GM19372 (cell line): Measurements from ENCODE around the gene GPR18.
"Not testable (repeated sequence)": the region's sequence is repeated elsewhere in the genome, so short reads cannot be mapped to it uniquely, and the experiment has no call there.

ENCODE experiments used
- ATAC-seq: cut with Tn5 transposase; IDR thresholded peaks from one replicate; pipeline ENCODE4 v1.9.1; 2021; ENCODE audit warnings: mild to moderate bottlenecking, low read depth, moderate library complexity; ENCODE audit not compliant: unreplicated experiment

The GPR18 gene

GRCh38 chr13:99237981-99238662 is 20.1 kb downstream of the GPR18 start:
- ATAC-seq, result peak; percentile 67

DNA sequence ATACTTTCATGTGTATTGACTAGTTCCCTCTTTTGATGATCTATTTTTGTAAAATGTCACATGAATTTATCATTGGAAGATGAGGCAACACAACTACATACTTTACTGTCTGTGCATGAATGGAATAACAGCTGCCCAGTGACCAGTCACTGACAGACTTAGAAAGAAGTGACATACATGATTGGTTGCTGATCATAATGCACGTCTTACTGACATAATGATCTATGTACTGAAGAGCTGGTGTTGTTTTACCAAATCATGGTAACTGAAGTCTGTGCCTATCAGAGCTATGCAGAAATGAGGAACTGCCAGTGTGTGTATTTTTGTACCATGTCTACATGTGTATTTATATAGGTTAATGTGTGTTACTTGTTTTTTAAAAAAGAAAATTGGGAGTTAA is 26.5 kb downstream of the GPR18 start:
- no peak for ATAC-seq

GRCh38 chr13:99230991-99231390 is 27.2 kb downstream of the GPR18 start:
- ATAC-seq, result no peak

GRCh38 chr13:99230588-99230987 is 27.6 kb downstream of the GPR18 start:
- not testable (repeated sequence) for ATAC-seq

- peak; percentile 87 for ATAC-seq
Measured at GRCh38 chr13:99228737-99229691, 29.2 kb downstream of the GPR18 start.

DNA sequence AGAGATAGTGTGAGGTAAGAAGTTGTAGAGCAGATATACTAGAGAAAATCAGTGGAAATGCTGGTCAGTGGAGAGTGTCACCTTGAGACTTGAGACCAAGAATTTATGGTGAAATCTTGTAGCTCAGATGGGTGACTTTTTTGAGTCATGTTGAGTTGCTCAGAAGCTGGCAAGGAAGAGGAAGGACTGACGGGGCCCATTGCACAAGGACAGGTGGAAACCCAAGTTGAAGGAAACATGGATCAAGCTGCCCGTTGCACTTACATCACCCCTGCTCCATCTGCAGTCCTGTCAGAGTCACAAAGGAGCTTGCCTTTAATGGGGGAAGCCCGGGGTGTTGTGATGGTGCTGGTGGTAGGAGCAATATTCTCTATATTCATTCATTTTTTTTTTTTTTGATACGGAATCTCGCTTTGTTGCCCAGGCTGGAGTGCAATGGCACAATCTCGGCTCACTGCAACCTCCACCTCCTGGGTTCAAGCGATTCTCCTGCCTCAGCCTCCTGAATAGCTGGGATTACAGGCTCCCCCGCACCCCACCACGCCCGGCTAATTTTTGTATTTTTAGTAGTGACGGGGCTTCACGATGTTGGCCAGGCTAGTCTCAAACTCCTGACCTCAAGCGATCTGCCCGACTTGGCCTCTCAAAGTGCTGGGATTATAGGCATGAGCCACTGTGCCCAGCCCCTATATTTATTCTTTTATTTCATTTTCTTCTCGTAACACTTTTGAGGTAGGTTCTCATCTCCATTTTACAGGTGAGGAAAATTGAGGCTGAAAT is 30.1 kb downstream of the GPR18 start:
- no peak for ATAC-seq

GRCh38 chr13:99227331-99227900 is 30.8 kb downstream of the GPR18 start:
- ATAC-seq, result no peak

DNA sequence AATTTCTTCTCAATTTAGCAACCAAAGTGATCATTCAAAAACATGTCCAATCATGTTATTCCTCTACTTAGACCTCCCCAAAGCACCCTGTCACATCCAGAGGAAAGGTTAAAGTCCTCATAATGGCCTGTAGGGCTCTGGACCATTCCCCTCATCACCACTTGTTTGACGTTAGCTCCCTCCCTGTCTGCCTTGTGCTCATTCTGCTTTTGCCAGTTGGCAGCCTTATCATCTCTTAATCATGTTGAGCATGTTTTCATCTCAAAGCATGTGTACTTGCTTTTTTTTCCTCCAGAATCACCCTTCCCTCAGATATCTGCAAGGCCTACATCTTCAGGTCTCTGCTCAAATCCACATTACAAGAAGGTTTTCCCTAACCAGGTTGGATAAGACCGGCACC is 31.7 kb downstream of the GPR18 start:
- ATAC-seq, result no peak

- no peak for ATAC-seq
Measured at GRCh38 chr13:99225078-99225477, 33.1 kb downstream of the GPR18 start.

GRCh38 chr13:99224021-99224420 is 34.2 kb downstream of the GPR18 start:
- ATAC-seq, result no peak

DNA sequence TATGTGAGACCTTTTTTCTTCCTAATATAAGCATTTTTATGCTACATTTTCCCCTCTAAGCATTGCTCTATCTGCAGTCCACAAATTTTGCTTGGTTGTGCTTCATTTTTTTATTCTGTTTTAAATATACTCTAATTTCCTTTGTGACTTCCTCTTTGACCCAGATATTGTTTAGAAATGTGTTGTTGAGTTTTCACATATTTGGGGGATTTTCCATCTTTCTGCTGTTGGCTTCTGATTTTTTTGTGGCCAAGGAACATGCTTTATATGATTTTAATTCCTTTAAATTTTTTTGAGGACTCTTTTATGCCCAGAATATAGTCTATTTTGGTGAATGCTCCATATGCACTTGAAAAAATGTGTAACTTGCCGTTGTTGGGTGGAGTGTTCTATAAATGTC is 34.6 kb downstream of the GPR18 start:
- no peak for ATAC-seq

- no peak for ATAC-seq
Measured at GRCh38 chr13:99221567-99222239, 36.5 kb downstream of the GPR18 start.

DNA sequence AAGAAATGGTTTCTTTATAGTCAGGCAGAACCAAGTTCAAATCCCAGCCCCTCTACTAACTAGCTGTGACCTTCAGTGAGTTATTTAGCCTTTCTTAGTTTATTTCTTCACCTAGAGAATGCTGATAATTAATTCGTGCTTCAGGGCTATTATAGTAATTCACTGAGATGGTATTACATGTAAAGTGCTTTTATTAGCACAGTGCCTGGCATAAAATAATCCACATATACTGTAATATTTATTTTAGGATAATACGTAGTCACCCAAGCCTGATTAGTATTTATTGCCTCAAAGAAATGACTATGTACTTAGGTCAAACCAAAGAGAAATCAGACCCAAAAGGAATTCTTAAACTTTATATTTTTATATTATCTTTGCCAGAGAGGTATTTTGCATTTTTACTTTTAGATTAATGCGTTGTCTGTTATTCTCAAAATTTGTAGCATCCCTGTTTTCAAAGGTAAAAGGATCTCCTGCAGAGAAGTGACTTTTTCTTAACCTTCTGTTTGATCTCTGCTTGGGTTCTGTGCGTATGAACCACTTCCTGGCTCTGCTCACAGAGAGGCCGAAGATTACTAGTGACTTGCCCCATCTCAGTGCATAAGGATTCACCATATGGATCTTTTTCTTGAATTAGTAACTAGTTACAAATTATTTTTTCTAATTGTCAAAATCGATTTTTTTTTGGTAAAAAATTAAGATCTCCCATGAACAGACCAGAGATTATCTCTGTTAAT is 37.8 kb downstream of the GPR18 start:
- no peak for ATAC-seq

DNA sequence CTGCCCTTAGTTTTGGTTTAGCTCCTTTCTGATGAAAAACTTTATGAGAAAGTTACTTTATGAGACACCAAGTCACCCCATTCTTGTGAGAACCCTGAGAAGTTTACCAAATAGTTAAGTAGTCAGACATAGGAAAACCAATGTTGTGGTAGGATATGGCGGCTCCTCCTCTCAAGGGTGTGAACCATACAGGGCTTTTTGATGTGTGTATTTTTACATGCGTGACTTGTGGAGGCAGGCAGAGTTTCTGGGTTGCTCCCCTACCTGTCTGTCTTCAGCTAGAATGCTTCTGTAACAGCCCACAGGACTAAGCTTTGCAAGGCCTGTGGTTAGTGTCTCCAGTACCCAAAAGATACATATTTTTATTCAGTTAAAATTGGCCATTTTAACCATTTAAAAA is 39.2 kb downstream of the GPR18 start:
- peak; percentile 63 for ATAC-seq

- no peak for ATAC-seq
Measured at GRCh38 chr13:99218545-99218944, 39.6 kb downstream of the GPR18 start.

DNA sequence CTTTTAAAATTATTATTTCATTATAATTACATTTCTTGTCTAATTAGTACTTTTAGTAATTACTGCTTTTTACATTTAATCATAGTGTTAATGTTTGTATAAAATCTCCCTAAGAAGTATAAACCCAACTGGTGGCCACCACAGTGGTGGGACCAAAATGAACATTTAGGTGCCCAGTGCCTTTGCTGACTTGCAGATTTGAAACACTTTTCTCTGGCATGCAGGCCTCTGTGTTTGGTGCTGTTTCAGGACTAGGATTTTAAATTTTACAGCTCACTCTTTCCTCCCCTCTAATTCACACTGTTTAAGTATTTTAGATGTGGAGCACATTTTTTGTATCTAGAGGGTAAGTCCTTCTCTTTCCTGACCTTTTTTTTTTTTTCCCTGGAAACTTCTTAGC is 40.1 kb downstream of the GPR18 start:
- ATAC-seq, result no peak

DNA sequence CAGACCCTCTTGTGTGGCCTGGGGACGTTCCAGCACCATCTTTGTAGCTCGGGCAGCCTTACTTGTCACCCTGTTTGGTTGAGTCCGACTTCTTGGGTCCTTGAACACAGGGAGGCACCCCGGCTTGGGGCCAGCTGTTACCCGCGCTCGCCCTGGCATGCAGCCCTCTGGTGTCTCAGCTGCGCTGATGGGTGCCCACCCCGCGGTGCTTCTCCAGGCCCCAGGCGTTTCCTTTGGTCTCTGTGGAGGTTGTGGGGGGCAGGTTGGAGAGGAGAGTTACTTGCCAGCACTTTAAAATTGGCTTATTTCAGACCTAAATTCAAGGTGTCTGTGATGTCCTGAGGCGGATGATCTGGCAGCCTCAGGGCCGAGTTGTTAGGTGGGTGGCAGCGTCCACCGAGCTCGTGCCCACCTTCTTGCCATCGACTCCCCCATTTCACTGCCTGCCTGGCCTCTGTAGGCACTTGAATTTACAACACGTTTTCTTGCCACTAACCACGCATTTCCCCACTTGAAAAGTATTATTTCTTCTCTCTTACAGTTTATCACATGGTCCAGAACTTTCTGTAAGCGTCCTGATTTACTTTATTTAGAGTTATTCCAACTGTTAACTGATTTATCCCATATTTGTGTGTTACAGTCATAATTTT is 40.6 kb downstream of the GPR18 start:
- no peak for ATAC-seq

GRCh38 chr13:99215184-99215830 is 42.9 kb downstream of the GPR18 start:
- ATAC-seq, result no peak
